WTC11 (cell line): ENCODE results near the gene IGSF11. TPM values are rescaled to one million over a fixed set of nuclear protein-coding genes. Genes with fewer than 3 reads are reported as not detected.

Experiments used
- ATAC-seq: fragments of 200-7000 bp; cut with Tn5 transposase; 2 replicates; pipeline ENCODE4 v1.10.0; 2021; ENCODE audit warnings: mild to moderate bottlenecking, moderate library complexity
- CTCF ChIA-PET: fragments of 300-600 bp; sonication (Branson Sonifier 250); formaldehyde crosslinking; loops from one replicate; lab custom pipeline; 2021; ENCODE audit warnings: antibody characterized with exemption; lab: Charles Lee
- POLR2A ChIA-PET: fragments of 350-600 bp; sonication (Branson Sonifier 250); formaldehyde crosslinking; loops from one replicate; lab custom pipeline; 2021; ENCODE audit warnings: antibody characterized with exemption; lab: Charles Lee
- DNase-seq: peaks from one replicate; pipeline ENCODE4 v3.0.0; 2021; ENCODE audit warnings: low spot score
- H3K27ac Mint-ChIP-seq: 2 replicates; pipeline ENCODE4 v1.8.0; 2021; ENCODE audit warnings: mixed read lengths
- H3K27me3 Mint-ChIP-seq: 2 replicates; pipeline ENCODE4 v1.8.0; 2021; ENCODE audit warnings: low read depth, mild to moderate bottlenecking, moderate library complexity, mixed read lengths
- H3K36me3 Mint-ChIP-seq: 2 replicates; pipeline ENCODE4 v1.8.0; 2021; ENCODE audit warnings: mixed read lengths
- H3K4me1 Mint-ChIP-seq: 2 replicates; pipeline ENCODE4 v1.8.0; 2022; ENCODE audit warnings: mixed read lengths
- H3K4me3 Mint-ChIP-seq: 2 replicates; pipeline ENCODE4 v1.8.0; 2021; ENCODE audit warnings: mild to moderate bottlenecking, moderate library complexity, mixed read lengths
- H3K9me3 Mint-ChIP-seq: 2 replicates; pipeline ENCODE4 v1.8.0; 2021; ENCODE audit warnings: mixed read lengths
- CREB1 ChIP-seq: sonication (generic); formaldehyde crosslinking; IDR thresholded peaks from 2 replicates; pipeline ENCODE4 v1.8.0; 2023; ENCODE audit warnings: mild to moderate bottlenecking, missing genetic modification reagents
- FOXP1 ChIP-seq: sonication (generic); formaldehyde crosslinking; IDR thresholded peaks from 2 replicates; pipeline ENCODE4 v1.8.0; 2022; ENCODE audit warnings: missing genetic modification reagents, mild to moderate bottlenecking, moderate library complexity, borderline replicate concordance
- GRHL2 ChIP-seq: fragments of 250-450 bp; sonication (Bioruptor Pico); IDR thresholded peaks from 2 replicates; pipeline ENCODE4 v1.8.0; 2022; ENCODE audit warnings: mild to moderate bottlenecking, moderate library complexity; ENCODE audit not compliant: insufficient replicate concordance, severe bottlenecking
- KAT7 ChIP-seq: sonication (generic); formaldehyde crosslinking; IDR thresholded peaks from 2 replicates; pipeline ENCODE4 v1.8.1; 2023; ENCODE audit warnings: missing genetic modification reagents, mild to moderate bottlenecking, borderline replicate concordance
- NR2C2 ChIP-seq: sonication (generic); formaldehyde crosslinking; IDR thresholded peaks from 2 replicates; pipeline ENCODE4 v1.8.0; 2022; ENCODE audit warnings: mild to moderate bottlenecking, missing genetic modification reagents
- OVOL2 ChIP-seq: fragments of 250-450 bp; sonication (Bioruptor Pico); IDR thresholded peaks from 2 replicates; pipeline ENCODE4 v1.9.0; 2021; ENCODE audit warnings: mild to moderate bottlenecking, borderline replicate concordance
- RELA ChIP-seq: sonication (generic); formaldehyde crosslinking; IDR thresholded peaks from 2 replicates; pipeline ENCODE4 v1.8.1; 2022; ENCODE audit warnings: missing genetic modification reagents, mild to moderate bottlenecking, borderline replicate concordance
- TCF7 ChIP-seq: sonication (generic); formaldehyde crosslinking; IDR thresholded peaks from 2 replicates; pipeline ENCODE4 v1.8.0; 2022; ENCODE audit warnings: mild to moderate bottlenecking, low read depth, missing genetic modification reagents, moderate library complexity
- TEAD4 ChIP-seq: sonication (generic); formaldehyde crosslinking; IDR thresholded peaks from 2 replicates; pipeline ENCODE4 v1.8.0; 2022; ENCODE audit warnings: mild to moderate bottlenecking, missing genetic modification reagents
- ZNF219 ChIP-seq: sonication (generic); formaldehyde crosslinking; IDR thresholded peaks from 2 replicates; pipeline ENCODE4 v1.8.0; 2023; ENCODE audit warnings: missing genetic modification reagents, mild to moderate bottlenecking, borderline replicate concordance
- ZNF416 ChIP-seq: fragments of 250-450 bp; sonication (Bioruptor Pico); IDR thresholded peaks from 2 replicates; pipeline ENCODE4 v1.9.0; 2021; ENCODE audit warnings: mild to moderate bottlenecking, inconsistent platforms
- total RNA-seq: library from RNA; stranded (reverse); gene quantifications from 3 replicates; pipeline ENCODE4 v1.2.3, GENCODE V29; 2021
- TF ChIP-seq, protein P1 (sequence below): sonication (generic); formaldehyde crosslinking; IDR thresholded peaks from 2 replicates; pipeline ENCODE4 v1.8.0; 2022; ENCODE audit warnings: mild to moderate bottlenecking, missing genetic modification reagents
- TF ChIP-seq, protein P2 (sequence below): sonication (generic); formaldehyde crosslinking; IDR thresholded peaks from 2 replicates; pipeline ENCODE4 v1.8.1; 2022; ENCODE audit warnings: low read depth, mild to moderate bottlenecking, moderate library complexity, missing genetic modification reagents, borderline replicate concordance
- TF ChIP-seq, protein P3 (sequence below): sonication (generic); formaldehyde crosslinking; IDR thresholded peaks from 2 replicates; pipeline ENCODE4 v1.8.1; 2023; ENCODE audit warnings: mild to moderate bottlenecking, missing genetic modification reagents
- TF ChIP-seq, protein P4 (sequence below): sonication (generic); formaldehyde crosslinking; IDR thresholded peaks from 2 replicates; pipeline ENCODE4 v1.8.0; 2022; ENCODE audit warnings: missing genetic modification reagents
- TF ChIP-seq, protein P5 (sequence below): sonication (generic); formaldehyde crosslinking; IDR thresholded peaks from 2 replicates; pipeline ENCODE4 v1.8.0; 2023; ENCODE audit warnings: missing genetic modification reagents, mild to moderate bottlenecking, borderline replicate concordance
- TF ChIP-seq, protein P6 (sequence below): sonication (generic); formaldehyde crosslinking; IDR thresholded peaks from 2 replicates; pipeline ENCODE4 v1.8.1; 2023; ENCODE audit warnings: mild to moderate bottlenecking, missing genetic modification reagents, moderate library complexity

Gene IGSF11
- total RNA-seq, 1 experiment from 2014 or later, result 1.6 TPM

DNA sequence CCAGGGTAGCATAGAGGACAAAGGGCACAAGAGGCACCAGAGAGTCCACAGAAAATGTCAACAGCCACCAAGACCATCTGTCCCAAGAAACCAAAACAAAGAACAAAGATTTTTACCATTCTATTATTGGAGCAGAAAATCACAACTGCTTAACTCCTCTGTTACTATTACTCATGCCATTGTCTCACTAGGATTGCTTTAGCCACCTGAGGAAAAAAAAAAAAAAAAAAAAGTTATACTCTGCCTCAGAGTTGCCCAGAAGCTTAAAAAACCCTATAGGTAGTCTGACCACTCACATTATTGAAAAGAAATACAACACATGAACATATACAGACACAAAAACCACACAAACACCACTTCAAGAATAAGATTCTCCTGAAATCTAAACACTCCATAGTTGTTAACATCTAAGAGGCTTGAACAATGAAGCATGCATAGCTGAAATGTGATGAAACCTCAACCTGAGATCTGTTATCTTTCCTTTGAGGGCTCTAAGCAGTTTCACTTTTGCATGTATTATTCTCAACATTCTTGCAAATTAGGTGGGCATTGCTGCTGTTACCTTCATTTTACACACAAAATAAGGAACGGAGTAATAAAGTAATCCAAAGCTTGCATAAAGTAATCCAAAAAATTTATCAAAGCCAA lies 85.4 kb downstream of the IGSF11 start:
- Mint-ChIP-seq H3K27ac (no peak overlapping the region; the same call in 1 of the 2 replicates), H3K36me3 (no peaks in the 10 kb centered on the region), H3K27me3 (no peaks in the 10 kb centered on the region), H3K9me3 (peaks cover 9% of the 10 kb centered on the region), H3K4me3 (no peak overlapping the region), H3K4me1 (0 out of 2 replicates have a peak, but pooled peaks cover 4% of the 10 kb centered on the region)
- ChIA-PET POLR2A (interaction anchor here (0.6 kb wide), 1 partner anchor 75 kb away, joined by 4 read pairs; no protein-coding TSS in a partner anchor), CTCF (no interaction called here)
- DNase-seq, result no peak
- no peak for ATAC-seq
- TF ChIP-seq, protein P1, sequence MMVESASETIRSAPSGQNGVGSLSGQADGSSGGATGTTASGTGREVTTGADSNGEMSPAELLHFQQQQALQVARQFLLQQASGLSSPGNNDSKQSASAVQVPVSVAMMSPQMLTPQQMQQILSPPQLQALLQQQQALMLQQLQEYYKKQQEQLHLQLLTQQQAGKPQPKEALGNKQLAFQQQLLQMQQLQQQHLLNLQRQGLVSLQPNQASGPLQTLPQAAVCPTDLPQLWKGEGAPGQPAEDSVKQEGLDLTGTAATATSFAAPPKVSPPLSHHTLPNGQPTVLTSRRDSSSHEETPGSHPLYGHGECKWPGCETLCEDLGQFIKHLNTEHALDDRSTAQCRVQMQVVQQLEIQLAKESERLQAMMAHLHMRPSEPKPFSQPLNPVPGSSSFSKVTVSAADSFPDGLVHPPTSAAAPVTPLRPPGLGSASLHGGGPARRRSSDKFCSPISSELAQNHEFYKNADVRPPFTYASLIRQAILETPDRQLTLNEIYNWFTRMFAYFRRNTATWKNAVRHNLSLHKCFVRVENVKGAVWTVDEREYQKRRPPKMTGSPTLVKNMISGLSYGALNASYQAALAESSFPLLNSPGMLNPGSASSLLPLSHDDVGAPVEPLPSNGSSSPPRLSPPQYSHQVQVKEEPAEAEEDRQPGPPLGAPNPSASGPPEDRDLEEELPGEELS (CRISPR knock-in tag), result no peak

DNA sequence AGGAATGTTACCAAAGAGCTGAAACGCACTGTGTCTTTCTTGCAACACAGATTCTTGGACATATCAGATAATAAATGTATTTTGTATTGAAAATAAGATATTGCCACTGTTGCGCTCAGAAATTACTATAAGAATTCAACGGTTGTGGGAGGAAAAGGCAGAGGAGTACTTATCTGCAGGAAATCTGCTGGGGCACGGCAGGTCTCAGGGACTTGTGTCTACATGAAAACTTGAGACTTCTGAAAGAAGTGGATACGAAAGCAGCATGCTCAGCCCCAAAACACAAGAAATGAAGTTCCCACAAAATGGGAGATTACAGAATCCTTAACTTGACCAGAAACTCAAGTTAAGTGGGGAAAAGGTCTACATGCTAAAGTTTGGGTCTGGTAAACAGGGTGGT lies 86.5 kb downstream of the IGSF11 start:
- no peak overlapping the region for H3K27ac Mint-ChIP-seq
- H3K9me3 Mint-ChIP-seq, result no peaks in the 10 kb centered on the region
- H3K4me3 Mint-ChIP-seq, result no peak overlapping the region
- CTCF ChIA-PET, result no interaction called here
- ATAC-seq, result no peak
- 0 out of 2 replicates have a peak, but pooled peaks cover 4% of the 10 kb centered on the region for H3K4me1 Mint-ChIP-seq
- no peaks in the 10 kb centered on the region for H3K27me3 Mint-ChIP-seq
- POLR2A ChIA-PET, result no interaction called here
- H3K36me3 Mint-ChIP-seq, result no peaks in the 10 kb centered on the region
- no peak for DNase-seq
- TF ChIP-seq RELA (no peak), OVOL2 (CRISPR knock-in tag) (no peak), TCF7 (no peak), NR2C2 (no peak), KAT7 (CRISPR knock-in tag) (no peak), GRHL2 (no peak), CREB1 (CRISPR knock-in tag) (no peak), ZNF416 (CRISPR knock-in tag) (no peak), ZNF219 (no peak), FOXP1 (CRISPR knock-in tag) (no peak), TEAD4 (no peak)
- TF ChIP-seq, protein P2, sequence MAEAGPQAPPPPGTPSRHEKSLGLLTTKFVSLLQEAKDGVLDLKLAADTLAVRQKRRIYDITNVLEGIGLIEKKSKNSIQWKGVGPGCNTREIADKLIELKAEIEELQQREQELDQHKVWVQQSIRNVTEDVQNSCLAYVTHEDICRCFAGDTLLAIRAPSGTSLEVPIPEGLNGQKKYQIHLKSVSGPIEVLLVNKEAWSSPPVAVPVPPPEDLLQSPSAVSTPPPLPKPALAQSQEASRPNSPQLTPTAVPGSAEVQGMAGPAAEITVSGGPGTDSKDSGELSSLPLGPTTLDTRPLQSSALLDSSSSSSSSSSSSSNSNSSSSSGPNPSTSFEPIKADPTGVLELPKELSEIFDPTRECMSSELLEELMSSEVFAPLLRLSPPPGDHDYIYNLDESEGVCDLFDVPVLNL (CRISPR knock-in tag), result no peak
- TF ChIP-seq, protein P3, sequence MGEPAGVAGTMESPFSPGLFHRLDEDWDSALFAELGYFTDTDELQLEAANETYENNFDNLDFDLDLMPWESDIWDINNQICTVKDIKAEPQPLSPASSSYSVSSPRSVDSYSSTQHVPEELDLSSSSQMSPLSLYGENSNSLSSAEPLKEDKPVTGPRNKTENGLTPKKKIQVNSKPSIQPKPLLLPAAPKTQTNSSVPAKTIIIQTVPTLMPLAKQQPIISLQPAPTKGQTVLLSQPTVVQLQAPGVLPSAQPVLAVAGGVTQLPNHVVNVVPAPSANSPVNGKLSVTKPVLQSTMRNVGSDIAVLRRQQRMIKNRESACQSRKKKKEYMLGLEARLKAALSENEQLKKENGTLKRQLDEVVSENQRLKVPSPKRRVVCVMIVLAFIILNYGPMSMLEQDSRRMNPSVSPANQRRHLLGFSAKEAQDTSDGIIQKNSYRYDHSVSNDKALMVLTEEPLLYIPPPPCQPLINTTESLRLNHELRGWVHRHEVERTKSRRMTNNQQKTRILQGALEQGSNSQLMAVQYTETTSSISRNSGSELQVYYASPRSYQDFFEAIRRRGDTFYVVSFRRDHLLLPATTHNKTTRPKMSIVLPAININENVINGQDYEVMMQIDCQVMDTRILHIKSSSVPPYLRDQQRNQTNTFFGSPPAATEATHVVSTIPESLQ, result no peak
- TF ChIP-seq, protein P4, sequence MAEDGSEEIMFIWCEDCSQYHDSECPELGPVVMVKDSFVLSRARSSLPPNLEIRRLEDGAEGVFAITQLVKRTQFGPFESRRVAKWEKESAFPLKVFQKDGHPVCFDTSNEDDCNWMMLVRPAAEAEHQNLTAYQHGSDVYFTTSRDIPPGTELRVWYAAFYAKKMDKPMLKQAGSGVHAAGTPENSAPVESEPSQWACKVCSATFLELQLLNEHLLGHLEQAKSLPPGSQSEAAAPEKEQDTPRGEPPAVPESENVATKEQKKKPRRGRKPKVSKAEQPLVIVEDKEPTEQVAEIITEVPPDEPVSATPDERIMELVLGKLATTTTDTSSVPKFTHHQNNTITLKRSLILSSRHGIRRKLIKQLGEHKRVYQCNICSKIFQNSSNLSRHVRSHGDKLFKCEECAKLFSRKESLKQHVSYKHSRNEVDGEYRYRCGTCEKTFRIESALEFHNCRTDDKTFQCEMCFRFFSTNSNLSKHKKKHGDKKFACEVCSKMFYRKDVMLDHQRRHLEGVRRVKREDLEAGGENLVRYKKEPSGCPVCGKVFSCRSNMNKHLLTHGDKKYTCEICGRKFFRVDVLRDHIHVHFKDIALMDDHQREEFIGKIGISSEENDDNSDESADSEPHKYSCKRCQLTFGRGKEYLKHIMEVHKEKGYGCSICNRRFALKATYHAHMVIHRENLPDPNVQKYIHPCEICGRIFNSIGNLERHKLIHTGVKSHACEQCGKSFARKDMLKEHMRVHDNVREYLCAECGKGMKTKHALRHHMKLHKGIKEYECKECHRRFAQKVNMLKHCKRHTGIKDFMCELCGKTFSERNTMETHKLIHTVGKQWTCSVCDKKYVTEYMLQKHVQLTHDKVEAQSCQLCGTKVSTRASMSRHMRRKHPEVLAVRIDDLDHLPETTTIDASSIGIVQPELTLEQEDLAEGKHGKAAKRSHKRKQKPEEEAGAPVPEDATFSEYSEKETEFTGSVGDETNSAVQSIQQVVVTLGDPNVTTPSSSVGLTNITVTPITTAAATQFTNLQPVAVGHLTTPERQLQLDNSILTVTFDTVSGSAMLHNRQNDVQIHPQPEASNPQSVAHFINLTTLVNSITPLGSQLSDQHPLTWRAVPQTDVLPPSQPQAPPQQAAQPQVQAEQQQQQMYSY (CRISPR knock-in tag), result no peak
- TF ChIP-seq, protein P5, sequence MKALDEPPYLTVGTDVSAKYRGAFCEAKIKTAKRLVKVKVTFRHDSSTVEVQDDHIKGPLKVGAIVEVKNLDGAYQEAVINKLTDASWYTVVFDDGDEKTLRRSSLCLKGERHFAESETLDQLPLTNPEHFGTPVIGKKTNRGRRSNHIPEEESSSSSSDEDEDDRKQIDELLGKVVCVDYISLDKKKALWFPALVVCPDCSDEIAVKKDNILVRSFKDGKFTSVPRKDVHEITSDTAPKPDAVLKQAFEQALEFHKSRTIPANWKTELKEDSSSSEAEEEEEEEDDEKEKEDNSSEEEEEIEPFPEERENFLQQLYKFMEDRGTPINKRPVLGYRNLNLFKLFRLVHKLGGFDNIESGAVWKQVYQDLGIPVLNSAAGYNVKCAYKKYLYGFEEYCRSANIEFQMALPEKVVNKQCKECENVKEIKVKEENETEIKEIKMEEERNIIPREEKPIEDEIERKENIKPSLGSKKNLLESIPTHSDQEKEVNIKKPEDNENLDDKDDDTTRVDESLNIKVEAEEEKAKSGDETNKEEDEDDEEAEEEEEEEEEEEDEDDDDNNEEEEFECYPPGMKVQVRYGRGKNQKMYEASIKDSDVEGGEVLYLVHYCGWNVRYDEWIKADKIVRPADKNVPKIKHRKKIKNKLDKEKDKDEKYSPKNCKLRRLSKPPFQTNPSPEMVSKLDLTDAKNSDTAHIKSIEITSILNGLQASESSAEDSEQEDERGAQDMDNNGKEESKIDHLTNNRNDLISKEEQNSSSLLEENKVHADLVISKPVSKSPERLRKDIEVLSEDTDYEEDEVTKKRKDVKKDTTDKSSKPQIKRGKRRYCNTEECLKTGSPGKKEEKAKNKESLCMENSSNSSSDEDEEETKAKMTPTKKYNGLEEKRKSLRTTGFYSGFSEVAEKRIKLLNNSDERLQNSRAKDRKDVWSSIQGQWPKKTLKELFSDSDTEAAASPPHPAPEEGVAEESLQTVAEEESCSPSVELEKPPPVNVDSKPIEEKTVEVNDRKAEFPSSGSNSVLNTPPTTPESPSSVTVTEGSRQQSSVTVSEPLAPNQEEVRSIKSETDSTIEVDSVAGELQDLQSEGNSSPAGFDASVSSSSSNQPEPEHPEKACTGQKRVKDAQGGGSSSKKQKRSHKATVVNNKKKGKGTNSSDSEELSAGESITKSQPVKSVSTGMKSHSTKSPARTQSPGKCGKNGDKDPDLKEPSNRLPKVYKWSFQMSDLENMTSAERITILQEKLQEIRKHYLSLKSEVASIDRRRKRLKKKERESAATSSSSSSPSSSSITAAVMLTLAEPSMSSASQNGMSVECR, result no peak
- TF ChIP-seq, protein P6, sequence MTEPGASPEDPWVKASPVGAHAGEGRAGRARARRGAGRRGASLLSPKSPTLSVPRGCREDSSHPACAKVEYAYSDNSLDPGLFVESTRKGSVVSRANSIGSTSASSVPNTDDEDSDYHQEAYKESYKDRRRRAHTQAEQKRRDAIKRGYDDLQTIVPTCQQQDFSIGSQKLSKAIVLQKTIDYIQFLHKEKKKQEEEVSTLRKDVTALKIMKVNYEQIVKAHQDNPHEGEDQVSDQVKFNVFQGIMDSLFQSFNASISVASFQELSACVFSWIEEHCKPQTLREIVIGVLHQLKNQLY (CRISPR knock-in tag), result no peak
